ENCODE data around the gene RELN.

Gene RELN

DNA sequence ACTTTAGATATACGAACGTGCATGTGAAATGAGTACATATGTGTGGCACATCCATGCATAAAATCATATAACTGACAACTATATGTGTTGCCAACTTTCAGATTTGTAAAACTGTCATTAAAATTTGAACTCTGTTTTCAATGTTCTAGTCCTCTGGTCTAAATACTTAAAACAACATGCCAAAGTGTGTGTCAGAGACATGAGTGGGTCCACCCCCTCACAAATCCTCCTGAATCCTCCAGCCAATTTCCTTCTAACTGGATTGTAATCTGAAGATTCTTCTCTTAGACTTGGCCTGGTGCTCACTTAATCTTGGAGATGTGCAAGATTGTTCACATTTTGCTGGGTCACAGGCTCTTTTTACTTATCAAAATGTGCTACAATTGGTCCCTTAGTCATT lies 184.1 kb downstream of the RELN start:
- H3K36me3 ChIP-seq (ENCODE audit: control insufficient read depth in 1 of 2, insufficient read depth in 2 of 2, low read length in 2 of 2): no peaks in the 10 kb centered on the region
- no peak overlapping the region for H3K9ac ChIP-seq (ENCODE audit: low read depth in 1 of 2, low read length in 2 of 2)
- no peaks in the 10 kb centered on the region for H3K4me1 ChIP-seq (ENCODE audit: control insufficient read depth in 1 of 2, insufficient read depth in 2 of 2, low read length in 2 of 2)
- no peak overlapping the region for H3K4me3 ChIP-seq (ENCODE audit: low read depth in 1 of 2, low read length in 2 of 2)
- H3K27me3 ChIP-seq (ENCODE audit: control insufficient read depth in 1 of 2, insufficient read depth in 2 of 2, low read length in 2 of 2): no peaks in the 10 kb centered on the region
- H3K27ac ChIP-seq (ENCODE audit: low read depth, low read length): no peak overlapping the region
- H3K9me3 ChIP-seq (ENCODE audit: control insufficient read depth in 1 of 2, low read length in 2 of 2): no peaks in the 10 kb centered on the region

DNA sequence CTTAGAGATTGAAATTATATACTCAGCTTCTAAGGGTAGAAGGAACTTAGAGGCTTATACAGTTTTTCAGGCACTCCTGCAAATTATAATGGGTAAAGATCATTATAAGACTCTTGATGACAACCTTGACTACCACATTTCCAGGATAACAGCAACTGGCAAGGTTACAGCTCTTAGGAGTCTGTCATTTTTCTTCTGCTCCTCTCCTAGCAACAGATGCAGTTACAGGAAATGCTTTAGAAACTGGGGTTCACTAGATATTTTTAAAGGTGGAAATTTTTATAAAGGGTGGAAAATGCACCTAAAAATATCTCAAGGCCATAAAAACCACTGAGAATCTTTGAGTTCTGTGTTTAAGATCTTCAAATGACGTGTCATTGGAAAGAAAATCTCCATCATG lies 185.8 kb downstream of the RELN start:
- Histone ChIP-seq H3K36me3 (ENCODE audit: control insufficient read depth in 1 of 2, insufficient read depth in 2 of 2, low read length in 2 of 2) (no peaks in the 10 kb centered on the region), H3K9ac (ENCODE audit: low read depth in 1 of 2, low read length in 2 of 2) (no peak overlapping the region), H3K9me3 (ENCODE audit: control insufficient read depth in 1 of 2, low read length in 2 of 2) (no peaks in the 10 kb centered on the region), H3K4me3 (ENCODE audit: low read depth in 1 of 2, low read length in 2 of 2) (no peak overlapping the region), H3K4me1 (ENCODE audit: control insufficient read depth in 1 of 2, insufficient read depth in 2 of 2, low read length in 2 of 2) (no peaks in the 10 kb centered on the region), H3K27ac (ENCODE audit: low read depth, low read length) (no peak overlapping the region), H3K27me3 (ENCODE audit: control insufficient read depth in 1 of 2, insufficient read depth in 2 of 2, low read length in 2 of 2) (no peaks in the 10 kb centered on the region)

DNA sequence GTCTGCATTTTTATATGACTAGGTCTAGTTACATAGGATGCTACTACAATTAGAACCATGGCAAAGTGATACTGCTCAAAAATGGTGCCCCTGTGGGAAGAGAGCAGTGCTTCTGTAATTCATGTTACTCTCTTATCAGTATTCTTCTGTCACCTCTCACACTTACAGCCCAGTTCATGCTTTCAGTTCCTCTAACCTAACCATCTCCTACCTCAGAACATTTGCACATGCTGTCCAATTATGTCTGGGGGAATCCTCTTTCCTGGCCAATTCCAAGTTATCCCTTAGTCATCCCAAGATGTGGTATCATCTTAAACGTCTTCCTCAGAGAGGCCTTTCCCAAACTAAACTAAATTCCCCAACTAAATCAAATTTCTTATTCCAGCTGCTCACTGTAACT lies 190.2 kb downstream of the RELN start:
- Histone ChIP-seq H3K27me3 (ENCODE audit: control insufficient read depth in 1 of 2, insufficient read depth in 2 of 2, low read length in 2 of 2) (no peaks in the 10 kb centered on the region), H3K4me1 (ENCODE audit: control insufficient read depth in 1 of 2, insufficient read depth in 2 of 2, low read length in 2 of 2) (no peaks in the 10 kb centered on the region), H3K4me3 (ENCODE audit: low read depth in 1 of 2, low read length in 2 of 2) (no peak overlapping the region), H3K9me3 (ENCODE audit: control insufficient read depth in 1 of 2, low read length in 2 of 2) (no peaks in the 10 kb centered on the region), H3K9ac (ENCODE audit: low read depth in 1 of 2, low read length in 2 of 2) (no peak overlapping the region), H3K36me3 (ENCODE audit: control insufficient read depth in 1 of 2, insufficient read depth in 2 of 2, low read length in 2 of 2) (no peaks in the 10 kb centered on the region), H3K27ac (ENCODE audit: low read depth, low read length) (no peak overlapping the region)

DNA sequence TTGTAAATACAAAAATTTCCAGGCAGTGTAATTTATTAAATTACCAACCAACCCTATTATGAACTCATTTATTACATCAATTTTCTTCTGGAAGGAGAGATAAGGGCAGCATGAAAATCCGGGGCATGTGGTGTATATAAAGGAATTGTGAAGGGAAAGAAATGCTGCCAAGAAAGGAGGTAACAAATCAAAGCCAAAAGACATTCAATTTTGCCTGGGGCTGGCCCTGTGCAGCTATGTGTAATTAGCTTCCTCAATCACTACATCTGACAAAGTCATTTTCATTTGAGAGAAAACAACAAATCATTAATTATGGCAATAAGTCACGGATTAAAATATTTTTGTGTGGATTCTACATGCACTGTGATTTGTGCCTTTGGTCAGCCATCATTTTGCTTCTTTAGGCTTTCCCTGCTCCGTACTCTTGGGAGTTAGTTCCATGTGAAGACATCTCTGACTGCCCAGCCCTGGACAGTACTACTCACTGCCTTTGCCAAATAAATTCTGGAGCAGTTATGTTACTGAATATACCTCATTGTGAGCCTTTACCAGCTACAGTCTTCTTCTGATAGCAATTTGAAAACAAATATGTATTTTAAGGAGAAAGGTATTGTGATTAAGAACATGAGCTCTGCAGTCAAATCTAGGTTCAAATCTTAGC lies 191.7 kb downstream of the RELN start:
- Histone ChIP-seq H3K27ac (ENCODE audit: low read depth, low read length) (no peak overlapping the region), H3K9me3 (ENCODE audit: control insufficient read depth in 1 of 2, low read length in 2 of 2) (no peaks in the 10 kb centered on the region), H3K4me3 (ENCODE audit: low read depth in 1 of 2, low read length in 2 of 2) (no peak overlapping the region), H3K27me3 (ENCODE audit: control insufficient read depth in 1 of 2, insufficient read depth in 2 of 2, low read length in 2 of 2) (no peaks in the 10 kb centered on the region), H3K4me1 (ENCODE audit: control insufficient read depth in 1 of 2, insufficient read depth in 2 of 2, low read length in 2 of 2) (no peaks in the 10 kb centered on the region), H3K36me3 (ENCODE audit: control insufficient read depth in 1 of 2, insufficient read depth in 2 of 2, low read length in 2 of 2) (no peaks in the 10 kb centered on the region), H3K9ac (ENCODE audit: low read depth in 1 of 2, low read length in 2 of 2) (no peak overlapping the region)

DNA sequence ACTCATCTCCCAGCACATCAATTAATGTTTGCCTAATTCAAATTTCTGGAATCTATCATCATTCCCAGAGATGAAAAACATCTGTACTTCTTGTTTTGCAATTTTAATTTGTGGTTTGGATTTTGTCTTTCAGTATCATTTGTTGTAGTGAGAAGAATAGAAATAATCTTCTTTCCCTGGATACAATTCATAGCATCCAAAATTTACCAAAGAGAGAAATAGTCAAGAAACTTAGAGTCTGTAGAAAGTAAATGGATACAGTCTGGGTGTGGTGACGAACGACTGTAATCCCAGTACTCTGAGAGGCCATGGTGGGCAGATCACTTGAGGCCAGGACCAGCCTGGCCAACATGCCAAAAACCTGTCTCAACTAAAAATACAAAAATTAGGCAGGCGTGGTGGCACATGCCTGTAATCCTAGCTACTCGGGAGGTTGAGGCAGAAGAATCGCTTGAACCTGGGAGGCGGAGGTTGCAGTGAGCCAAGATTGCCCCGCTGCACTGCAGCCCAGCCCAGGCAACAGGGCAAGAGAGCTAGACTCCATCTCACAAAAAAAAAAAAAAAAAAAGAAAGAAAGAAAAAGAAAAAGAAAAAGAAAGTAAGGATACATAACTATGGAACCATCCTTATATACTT lies 193.0 kb downstream of the RELN start:
- Histone ChIP-seq H3K9me3 (ENCODE audit: control insufficient read depth in 1 of 2, low read length in 2 of 2) (no peaks in the 10 kb centered on the region), H3K9ac (ENCODE audit: low read depth in 1 of 2, low read length in 2 of 2) (no peak overlapping the region), H3K4me1 (ENCODE audit: control insufficient read depth in 1 of 2, insufficient read depth in 2 of 2, low read length in 2 of 2) (no peaks in the 10 kb centered on the region), H3K36me3 (ENCODE audit: control insufficient read depth in 1 of 2, insufficient read depth in 2 of 2, low read length in 2 of 2) (no peaks in the 10 kb centered on the region), H3K4me3 (ENCODE audit: low read depth in 1 of 2, low read length in 2 of 2) (no peak overlapping the region), H3K27me3 (ENCODE audit: control insufficient read depth in 1 of 2, insufficient read depth in 2 of 2, low read length in 2 of 2) (no peaks in the 10 kb centered on the region), H3K27ac (ENCODE audit: low read depth, low read length) (no peak overlapping the region)

DNA sequence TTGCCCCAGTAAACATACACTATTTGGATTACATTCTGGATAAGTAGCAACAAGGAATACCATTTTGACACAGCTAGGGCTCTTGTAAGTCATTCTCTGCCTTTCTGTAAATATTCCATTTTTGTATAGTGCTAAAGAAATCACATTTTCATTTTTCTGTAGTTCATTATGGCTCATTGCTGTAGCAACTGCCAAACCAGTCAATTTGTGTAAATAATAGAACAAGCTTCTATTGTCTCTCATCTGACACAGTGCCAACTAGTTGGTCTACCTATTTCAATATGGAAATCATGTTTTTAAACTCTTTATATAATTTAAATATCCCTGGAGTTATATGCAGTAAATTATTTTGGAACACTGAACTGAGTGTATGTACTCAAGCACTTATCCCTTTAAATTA lies 193.7 kb downstream of the RELN start:
- Histone ChIP-seq H3K4me3 (ENCODE audit: low read depth in 1 of 2, low read length in 2 of 2) (no peak overlapping the region), H3K9ac (ENCODE audit: low read depth in 1 of 2, low read length in 2 of 2) (no peak overlapping the region), H3K27ac (ENCODE audit: low read depth, low read length) (no peak overlapping the region)

DNA sequence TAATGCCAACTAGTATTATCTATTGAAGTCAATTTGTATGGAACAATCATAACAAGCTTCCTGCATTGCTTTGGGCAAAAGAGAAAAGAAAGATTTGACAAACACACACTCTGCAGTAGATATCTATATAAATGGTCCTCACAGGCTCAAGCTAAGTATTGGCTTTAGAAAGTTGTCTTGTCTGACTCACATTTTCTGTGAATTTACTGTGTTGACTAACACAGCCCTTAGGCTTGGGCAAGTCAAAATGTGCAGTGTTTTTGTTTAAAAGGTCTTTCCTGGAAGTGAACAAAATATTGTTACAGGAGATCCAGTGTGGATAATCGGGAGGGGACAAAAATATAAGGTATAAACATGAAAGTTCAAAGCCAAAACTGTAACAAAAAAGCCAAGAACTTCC lies 194.4 kb downstream of the RELN start:
- Histone ChIP-seq H3K4me3 (ENCODE audit: low read depth in 1 of 2, low read length in 2 of 2) (no peak overlapping the region), H3K9ac (ENCODE audit: low read depth in 1 of 2, low read length in 2 of 2) (no peak overlapping the region), H3K27me3 (ENCODE audit: control insufficient read depth in 1 of 2, insufficient read depth in 2 of 2, low read length in 2 of 2) (no peaks in the 10 kb centered on the region)

More for the DNA sequence above, 193.7 kb downstream of the RELN start:
- Histone ChIP-seq H3K27me3 (ENCODE audit: control insufficient read depth in 1 of 2, insufficient read depth in 2 of 2, low read length in 2 of 2) (no peaks in the 10 kb centered on the region), H3K4me1 (ENCODE audit: control insufficient read depth in 1 of 2, insufficient read depth in 2 of 2, low read length in 2 of 2) (no peaks in the 10 kb centered on the region), H3K9me3 (ENCODE audit: control insufficient read depth in 1 of 2, low read length in 2 of 2) (no peaks in the 10 kb centered on the region), H3K36me3 (ENCODE audit: control insufficient read depth in 1 of 2, insufficient read depth in 2 of 2, low read length in 2 of 2) (no peaks in the 10 kb centered on the region)

DNA sequence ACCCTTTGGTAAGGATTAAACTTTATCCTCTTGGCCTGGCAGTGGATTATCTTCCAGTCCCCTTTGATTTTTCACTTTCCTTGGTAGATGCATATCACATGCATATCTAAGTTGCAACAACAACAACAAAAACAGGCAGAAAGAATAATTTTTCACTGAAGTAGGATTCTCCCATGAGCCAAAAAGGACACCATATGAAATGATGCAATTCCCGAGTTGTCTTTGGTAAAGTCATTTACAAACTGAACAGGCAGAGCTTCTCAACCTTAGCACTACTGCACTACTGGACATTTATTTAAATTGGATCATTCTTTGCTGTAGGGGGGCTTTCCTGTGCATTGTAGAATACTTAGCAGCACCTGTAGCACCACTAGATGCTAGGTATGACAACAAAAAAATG lies 195.0 kb downstream of the RELN start:
- H3K9ac ChIP-seq (ENCODE audit: low read depth in 1 of 2, low read length in 2 of 2): no peak overlapping the region
- no peaks in the 10 kb centered on the region for H3K9me3 ChIP-seq (ENCODE audit: control insufficient read depth in 1 of 2, low read length in 2 of 2)
- no peaks in the 10 kb centered on the region for H3K36me3 ChIP-seq (ENCODE audit: control insufficient read depth in 1 of 2, insufficient read depth in 2 of 2, low read length in 2 of 2)
- H3K4me1 ChIP-seq (ENCODE audit: control insufficient read depth in 1 of 2, insufficient read depth in 2 of 2, low read length in 2 of 2): no peaks in the 10 kb centered on the region
- no peak overlapping the region for H3K27ac ChIP-seq (ENCODE audit: low read depth, low read length)
- no peaks in the 10 kb centered on the region for H3K27me3 ChIP-seq (ENCODE audit: control insufficient read depth in 1 of 2, insufficient read depth in 2 of 2, low read length in 2 of 2)
- H3K4me3 ChIP-seq (ENCODE audit: low read depth in 1 of 2, low read length in 2 of 2): no peak overlapping the region

More for the DNA sequence above, 194.4 kb downstream of the RELN start:
- no peaks in the 10 kb centered on the region for H3K9me3 ChIP-seq (ENCODE audit: control insufficient read depth in 1 of 2, low read length in 2 of 2)
- H3K27ac ChIP-seq (ENCODE audit: low read depth, low read length): no peak overlapping the region
- no peaks in the 10 kb centered on the region for H3K36me3 ChIP-seq (ENCODE audit: control insufficient read depth in 1 of 2, insufficient read depth in 2 of 2, low read length in 2 of 2)
- H3K4me1 ChIP-seq (ENCODE audit: control insufficient read depth in 1 of 2, insufficient read depth in 2 of 2, low read length in 2 of 2): no peaks in the 10 kb centered on the region

DNA sequence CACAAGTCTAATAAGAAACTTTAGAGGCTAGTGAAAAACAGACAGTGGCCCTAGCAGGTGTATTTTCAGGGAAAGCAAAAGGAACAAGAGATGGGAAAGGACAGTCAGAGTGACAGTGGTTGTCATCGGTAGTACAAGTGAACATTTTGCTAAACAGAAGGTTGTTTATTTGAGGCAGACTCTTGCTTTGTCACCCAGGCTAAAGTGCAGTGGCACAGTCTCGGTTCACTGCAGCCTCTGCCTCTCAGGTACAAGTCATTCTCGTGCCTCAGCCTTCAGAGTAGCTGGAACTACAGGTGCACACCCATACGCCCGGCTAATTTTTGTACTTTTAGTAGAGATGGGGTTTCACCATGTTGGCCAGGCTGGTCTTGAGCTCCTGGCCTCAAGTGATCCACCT lies 195.8 kb downstream of the RELN start:
- Histone ChIP-seq H3K4me1 (ENCODE audit: control insufficient read depth in 1 of 2, insufficient read depth in 2 of 2, low read length in 2 of 2) (no peaks in the 10 kb centered on the region), H3K27ac (ENCODE audit: low read depth, low read length) (no peak overlapping the region), H3K4me3 (ENCODE audit: low read depth in 1 of 2, low read length in 2 of 2) (no peak overlapping the region), H3K9me3 (ENCODE audit: control insufficient read depth in 1 of 2, low read length in 2 of 2) (no peaks in the 10 kb centered on the region), H3K27me3 (ENCODE audit: control insufficient read depth in 1 of 2, insufficient read depth in 2 of 2, low read length in 2 of 2) (no peaks in the 10 kb centered on the region), H3K9ac (ENCODE audit: low read depth in 1 of 2, low read length in 2 of 2) (no peak overlapping the region), H3K36me3 (ENCODE audit: control insufficient read depth in 1 of 2, insufficient read depth in 2 of 2, low read length in 2 of 2) (no peaks in the 10 kb centered on the region)

DNA sequence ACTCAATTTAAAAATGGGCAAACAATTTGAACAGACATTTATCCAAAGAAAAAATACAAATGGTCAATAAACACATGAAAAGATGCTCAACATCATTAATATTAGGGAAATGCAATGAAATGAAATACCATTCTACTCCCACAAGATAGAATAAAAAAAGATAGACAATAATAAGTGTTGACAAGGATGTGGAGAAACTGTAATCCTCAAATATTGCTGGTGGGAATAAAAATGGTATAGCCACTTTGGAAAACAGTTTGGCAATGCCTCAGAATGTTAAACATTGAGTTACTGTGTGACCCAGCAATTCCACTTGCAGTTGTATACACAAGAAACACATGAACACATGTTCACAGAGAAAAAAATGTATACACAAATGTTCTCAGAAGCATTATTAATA lies 197.6 kb downstream of the RELN start:
- Histone ChIP-seq H3K9ac (ENCODE audit: low read depth in 1 of 2, low read length in 2 of 2) (no peak overlapping the region), H3K27ac (ENCODE audit: low read depth, low read length) (no peak overlapping the region), H3K36me3 (ENCODE audit: control insufficient read depth in 1 of 2, insufficient read depth in 2 of 2, low read length in 2 of 2) (no peaks in the 10 kb centered on the region), H3K9me3 (ENCODE audit: control insufficient read depth in 1 of 2, low read length in 2 of 2) (no peaks in the 10 kb centered on the region), H3K27me3 (ENCODE audit: control insufficient read depth in 1 of 2, insufficient read depth in 2 of 2, low read length in 2 of 2) (no peaks in the 10 kb centered on the region), H3K4me3 (ENCODE audit: low read depth in 1 of 2, low read length in 2 of 2) (no peak overlapping the region), H3K4me1 (ENCODE audit: control insufficient read depth in 1 of 2, insufficient read depth in 2 of 2, low read length in 2 of 2) (no peaks in the 10 kb centered on the region)

Measured in duodenal mucosa (tissue), 2 donors.